ENCODE results near the gene HOXA9.

The HOXA9 gene

GRCh38 chr7:27175626-27176523 is 10.5 kb upstream of the HOXA9 start:
- DNase-seq: no peak

- DNase-seq: peak; percentile 70
Observed at GRCh38 chr7:27174874-27175625, 9.7 kb upstream of the HOXA9 start.

GRCh38 chr7:27173956-27174873 is 8.9 kb upstream of the HOXA9 start, which contains the start of gene HOXA10:
Gene HOXA10 (minus strand): TSS chr7:27174320. CDS start chr7:27174306, 14 bp downstream.
- DNase-seq: no peak

- DNase-seq: no peak
Observed at GRCh38 chr7:27173511-27173955, 8.2 kb upstream of the HOXA9 start.

- no peak for DNase-seq
Observed at GRCh38 chr7:27172823-27173510, 7.6 kb upstream of the HOXA9 start.

- no peak for DNase-seq
Observed at GRCh38 chr7:27172315-27172774, 7.0 kb upstream of the HOXA9 start.

- no peak for DNase-seq
Observed at GRCh38 chr7:27171637-27172314, 6.4 kb upstream of the HOXA9 start.

GRCh38 chr7:27171325-27171636 is 5.9 kb upstream of the HOXA9 start:
- DNase-seq: no peak

GRCh38 chr7:27170426-27171324 is 5.3 kb upstream of the HOXA9 start:
- no peak for DNase-seq

GRCh38 chr7:27169658-27170425 is 4.5 kb upstream of the HOXA9 start:
- DNase-seq: no peak

GRCh38 chr7:27168265-27168947 is 3.1 kb upstream of the HOXA9 start:
- DNase-seq: no peak

- DNase-seq: no peak
Observed at GRCh38 chr7:27167916-27168264, 2.6 kb upstream of the HOXA9 start.

GRCh38 chr7:27166531-27167505 is 1.5 kb upstream of the HOXA9 start:
- no peak for DNase-seq

- DNase-seq: no peak
Observed at GRCh38 chr7:27165996-27166530, 726 bp upstream of the HOXA9 start.

GRCh38 chr7:27164367-27165088 is 809 bp downstream of the HOXA9 start:
- no peak for DNase-seq

- no peak for DNase-seq
Observed at GRCh38 chr7:27164045-27164366, 1.3 kb downstream of the HOXA9 start.
